GM18909 (cell line): ENCODE data around the gene BRSK2.
"Not testable (repeated sequence)": the region's sequence is repeated elsewhere in the genome, so short reads cannot be mapped to it uniquely, and the experiment has no call there.

ENCODE experiments used
- ATAC-seq: cut with Tn5 transposase; IDR thresholded peaks from one replicate; pipeline ENCODE4 v1.9.1; 2021; ENCODE audit warnings: mild to moderate bottlenecking; ENCODE audit not compliant: unreplicated experiment, poor library complexity

The BRSK2 gene

DNA sequence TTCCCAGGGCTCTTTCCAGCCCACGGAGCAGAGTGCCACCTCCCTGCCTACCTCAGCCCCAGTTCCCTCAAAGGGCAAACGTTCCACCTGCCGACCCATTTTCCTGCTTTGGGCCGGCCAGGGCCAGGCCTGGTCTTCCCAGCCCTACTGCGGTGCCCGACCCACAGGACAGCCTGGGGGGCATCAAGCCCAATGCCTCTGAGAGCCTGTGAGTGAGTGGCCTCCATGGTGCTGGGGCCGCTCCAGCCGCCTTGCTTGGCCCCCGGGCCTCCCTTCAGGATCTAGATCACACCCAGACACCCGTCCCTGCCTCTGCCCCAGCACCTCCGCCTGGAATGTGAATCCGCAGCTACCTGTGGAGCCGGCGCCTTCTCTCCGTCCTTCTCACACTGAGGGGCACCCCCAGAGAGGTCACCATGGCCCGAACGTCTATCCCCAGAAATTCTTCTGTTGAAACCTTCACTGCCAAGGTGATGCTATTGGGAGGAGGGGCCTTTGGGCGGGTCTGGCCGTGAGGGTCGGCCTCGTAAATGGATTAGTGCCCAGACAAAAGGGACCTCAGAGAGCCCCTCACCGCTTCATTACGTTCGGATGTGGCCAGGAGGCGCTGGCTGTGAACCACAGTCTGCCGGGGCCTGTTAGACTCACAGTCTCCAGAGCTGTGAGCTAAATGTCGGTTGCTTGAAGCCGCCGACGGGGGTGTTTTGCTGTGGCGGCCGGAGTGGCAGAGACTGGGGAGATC is 36.2 kb upstream of the BRSK2 start:
- ATAC-seq = no peak

GRCh38 chr11:1354125-1354938 is 35.4 kb upstream of the BRSK2 start:
- ATAC-seq = no peak

DNA sequence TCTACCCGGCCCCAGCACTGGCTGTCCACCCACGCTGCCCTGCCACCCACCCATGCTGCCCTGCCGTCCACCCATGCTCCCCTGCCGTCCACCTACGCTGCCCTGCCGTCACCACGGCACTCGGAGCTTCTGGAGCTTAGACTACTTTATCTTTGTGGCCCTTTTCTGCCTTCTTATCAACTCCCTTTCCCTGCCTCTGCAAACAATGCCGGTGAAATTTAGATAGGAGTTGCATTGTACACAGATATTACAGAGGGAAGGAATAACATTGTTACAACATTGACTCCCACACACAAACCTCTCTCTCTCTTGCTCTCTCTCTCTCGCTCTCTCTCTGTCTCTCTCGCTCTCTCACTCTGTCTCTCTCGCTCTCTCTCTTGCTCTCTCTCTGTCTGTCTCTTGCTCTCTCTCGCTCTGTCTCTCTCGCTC is 33.7 kb upstream of the BRSK2 start:
- ATAC-seq = no peak

GRCh38 chr11:1356478-1356960 is 33.2 kb upstream of the BRSK2 start:
- ATAC-seq = no peak

GRCh38 chr11:1358286-1358685 is 31.4 kb upstream of the BRSK2 start:
- no peak for ATAC-seq

GRCh38 chr11:1358931-1359330 is 30.8 kb upstream of the BRSK2 start:
- not testable (repeated sequence) for ATAC-seq

DNA sequence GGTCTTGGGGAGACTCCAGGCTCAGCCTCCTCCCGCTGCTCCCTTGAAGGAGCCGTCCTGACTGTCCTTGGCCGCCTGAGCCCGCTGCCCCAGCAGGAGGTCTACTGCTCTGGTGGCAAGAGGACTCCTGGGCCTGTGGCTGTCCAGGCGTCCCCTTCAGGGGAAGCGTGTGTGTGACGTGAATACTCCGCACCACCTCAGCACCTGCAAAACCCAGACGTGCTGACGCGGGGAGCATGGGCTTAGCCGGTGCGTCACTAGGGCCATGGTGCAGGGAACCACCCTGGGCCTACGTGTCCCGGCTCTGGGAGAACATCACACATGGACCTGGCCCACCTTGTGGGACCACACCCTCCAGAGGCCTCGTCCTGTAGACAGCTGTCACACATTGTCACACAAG is 30.2 kb upstream of the BRSK2 start:
- ATAC-seq = no peak

GRCh38 chr11:1360181-1360834 is 29.4 kb upstream of the BRSK2 start:
- ATAC-seq = no peak

DNA sequence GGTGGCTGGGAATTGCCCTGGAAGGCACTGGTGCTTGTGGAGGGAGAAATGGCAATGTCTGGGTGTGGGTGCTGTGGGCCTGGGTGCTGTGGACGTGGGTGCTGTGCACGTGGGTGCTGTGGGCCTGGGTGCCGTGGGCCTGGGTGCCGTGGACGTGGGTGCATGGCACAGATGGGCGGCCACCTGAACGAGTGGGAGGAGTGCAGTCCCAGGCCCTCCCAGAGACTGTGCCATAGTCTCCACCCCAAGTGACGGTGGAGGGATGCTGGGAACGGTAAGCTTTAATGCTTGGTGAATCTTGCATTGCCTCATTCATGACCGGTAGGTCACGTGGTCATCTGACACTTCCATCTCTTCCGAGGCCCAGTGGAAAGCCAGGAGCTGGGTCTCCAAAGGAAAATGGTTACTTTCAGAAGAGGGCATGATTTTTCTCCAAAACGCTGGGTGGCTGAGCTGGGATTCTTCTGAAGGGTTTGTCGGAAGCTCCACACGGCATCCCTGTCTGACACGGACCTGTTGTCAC is 28.8 kb upstream of the BRSK2 start:
- no peak for ATAC-seq

GRCh38 chr11:1361882-1362281 is 27.9 kb upstream of the BRSK2 start:
- no peak for ATAC-seq

DNA sequence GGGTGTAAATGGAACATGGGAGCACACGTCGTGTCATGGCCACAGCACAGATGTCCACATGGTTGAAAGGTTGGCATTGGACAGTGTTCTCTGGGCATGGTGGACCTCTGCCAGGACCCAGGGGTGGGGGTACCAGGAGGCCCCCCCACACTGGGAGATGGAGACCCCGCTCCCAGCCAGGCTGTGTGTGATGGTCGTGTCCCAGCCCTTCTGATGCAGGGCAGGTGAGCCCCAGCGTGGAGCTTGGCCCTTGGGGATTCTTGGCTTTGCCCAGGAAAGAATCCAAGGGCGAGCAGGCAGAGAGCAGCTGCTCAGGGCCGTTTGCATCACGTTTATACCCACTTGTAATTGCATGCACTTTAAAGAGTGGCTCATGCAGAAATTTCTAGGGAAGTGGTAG is 22.0 kb upstream of the BRSK2 start:
- ATAC-seq = no peak

DNA sequence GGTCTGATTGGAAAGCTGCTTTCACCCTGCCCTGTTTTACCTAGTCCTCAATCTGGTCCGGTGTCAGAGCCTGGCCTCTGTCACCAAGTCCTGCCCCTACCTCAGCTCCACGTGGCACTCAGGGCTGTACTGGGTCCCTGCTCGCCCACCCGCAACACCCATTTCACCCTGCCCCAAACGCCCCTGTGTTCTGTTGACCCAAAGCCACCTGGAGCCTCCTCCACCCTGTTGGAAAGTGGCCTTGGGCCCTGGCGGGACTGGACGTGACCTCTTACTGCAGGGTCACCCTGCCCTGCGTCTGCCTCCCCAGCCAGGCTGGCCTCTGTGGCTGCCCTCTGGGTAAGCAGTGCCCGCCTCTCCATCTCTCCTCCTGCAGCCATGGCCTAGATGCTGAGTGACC is 21.5 kb upstream of the BRSK2 start:
- ATAC-seq = no peak

DNA sequence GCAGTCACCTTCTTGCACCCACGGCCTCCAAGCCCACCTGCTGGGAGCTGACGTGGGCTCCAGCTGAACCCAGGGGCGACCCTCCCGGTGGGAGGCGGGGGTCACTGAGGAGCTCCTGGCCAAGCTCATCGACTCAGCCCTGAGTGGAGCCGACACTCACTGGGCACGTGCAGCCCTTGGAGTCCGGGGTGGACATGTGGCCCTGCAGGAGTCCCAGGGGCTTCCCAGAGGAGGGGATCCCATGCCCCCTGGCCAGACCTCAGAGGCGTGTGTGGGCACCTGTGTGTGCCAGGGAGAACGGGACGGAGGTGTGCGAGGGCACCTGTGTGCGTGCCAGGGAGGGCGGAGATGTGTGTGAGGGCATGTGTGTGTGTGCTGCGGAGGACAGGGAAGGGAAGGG is 20.8 kb upstream of the BRSK2 start:
- ATAC-seq = no peak

DNA sequence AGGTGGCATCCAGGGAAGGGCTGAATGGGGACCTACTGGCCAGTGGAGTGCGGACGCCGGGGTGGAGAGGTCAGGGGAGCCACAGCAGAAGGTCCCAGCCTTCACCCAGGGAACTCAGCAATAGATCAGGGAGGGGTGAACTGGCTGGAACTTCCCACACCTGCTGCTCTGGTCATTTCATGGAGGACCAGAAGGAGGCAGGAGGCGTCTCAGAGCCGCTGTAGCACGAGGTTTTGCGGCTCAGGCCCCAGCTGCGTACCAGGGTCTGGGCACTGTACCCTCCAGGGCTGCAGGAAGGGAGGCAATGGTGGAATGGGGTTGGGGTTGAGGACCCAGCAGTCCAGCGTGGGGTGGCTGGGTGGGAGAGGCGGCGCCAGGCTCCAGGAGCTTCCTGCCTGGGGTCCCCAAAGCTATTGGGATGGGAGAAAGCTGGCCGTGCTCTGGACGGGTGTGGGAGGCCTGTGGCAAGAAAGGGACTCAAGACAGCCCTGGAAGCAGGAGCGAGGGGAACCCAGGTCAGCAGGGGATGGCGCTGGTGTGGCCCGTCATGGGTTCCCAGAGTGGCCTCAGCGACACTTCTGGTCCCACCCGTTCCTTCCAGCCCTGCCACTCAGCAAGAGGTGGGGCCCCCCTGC is 20.2 kb upstream of the BRSK2 start:
- ATAC-seq = no peak

DNA sequence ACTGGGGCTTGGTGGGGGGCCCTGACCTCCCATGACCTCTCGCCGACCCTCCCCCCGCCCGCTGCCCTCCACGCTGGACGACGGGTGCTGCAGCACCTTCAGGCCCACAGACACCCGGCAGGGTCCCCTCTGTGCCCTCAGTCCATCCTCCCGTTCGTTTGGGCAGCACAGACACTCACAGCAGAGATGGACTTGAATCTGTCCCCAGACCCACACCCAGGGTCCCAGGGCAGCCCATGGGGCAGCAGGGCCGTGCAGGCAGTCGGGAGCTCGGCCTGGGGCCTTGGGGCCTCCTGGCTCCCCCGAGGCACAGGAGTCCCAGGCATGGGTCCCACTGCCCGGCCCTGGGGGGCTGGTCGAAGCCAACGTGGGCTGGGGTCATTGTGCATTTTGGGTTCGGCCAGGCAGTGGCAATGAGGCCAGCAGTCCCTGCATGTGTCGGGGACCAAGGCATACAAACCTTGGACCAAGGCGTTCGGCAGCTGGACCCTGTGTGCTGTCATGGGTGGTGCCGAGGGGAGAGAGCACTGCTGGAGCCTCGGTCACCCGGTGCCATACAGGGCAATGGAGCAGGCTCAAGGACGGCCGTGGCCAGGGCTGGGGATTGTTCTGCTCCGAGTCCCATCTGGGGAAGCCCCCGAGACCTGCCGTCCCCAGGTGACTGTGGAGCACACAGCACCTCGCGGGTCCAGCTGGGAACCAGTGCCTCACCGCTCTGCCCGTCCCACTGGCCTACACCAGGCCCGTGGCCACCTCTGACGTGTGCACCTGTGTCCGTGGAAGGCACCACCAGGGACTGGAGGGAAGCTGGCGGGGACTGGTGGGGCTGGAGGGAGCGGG is 19.3 kb upstream of the BRSK2 start:
- no peak for ATAC-seq

DNA sequence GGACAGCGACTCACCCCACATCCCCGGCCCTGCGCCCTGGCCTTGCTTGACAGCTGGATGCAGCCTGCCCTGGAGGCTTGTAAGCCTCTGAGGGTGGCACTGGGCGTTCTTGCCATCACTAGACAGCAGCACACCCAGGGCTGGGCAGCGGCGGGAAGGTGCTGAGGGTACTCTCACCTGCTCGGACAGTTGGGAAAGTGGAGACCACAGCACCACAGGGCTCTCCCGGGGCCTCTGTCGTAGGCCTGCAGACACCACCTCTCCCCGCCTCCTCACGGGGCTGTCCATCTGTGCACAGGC is 18.8 kb upstream of the BRSK2 start:
- ATAC-seq = no peak

- no peak for ATAC-seq
Measured at GRCh38 chr11:1371377-1371776, 18.4 kb upstream of the BRSK2 start.

DNA sequence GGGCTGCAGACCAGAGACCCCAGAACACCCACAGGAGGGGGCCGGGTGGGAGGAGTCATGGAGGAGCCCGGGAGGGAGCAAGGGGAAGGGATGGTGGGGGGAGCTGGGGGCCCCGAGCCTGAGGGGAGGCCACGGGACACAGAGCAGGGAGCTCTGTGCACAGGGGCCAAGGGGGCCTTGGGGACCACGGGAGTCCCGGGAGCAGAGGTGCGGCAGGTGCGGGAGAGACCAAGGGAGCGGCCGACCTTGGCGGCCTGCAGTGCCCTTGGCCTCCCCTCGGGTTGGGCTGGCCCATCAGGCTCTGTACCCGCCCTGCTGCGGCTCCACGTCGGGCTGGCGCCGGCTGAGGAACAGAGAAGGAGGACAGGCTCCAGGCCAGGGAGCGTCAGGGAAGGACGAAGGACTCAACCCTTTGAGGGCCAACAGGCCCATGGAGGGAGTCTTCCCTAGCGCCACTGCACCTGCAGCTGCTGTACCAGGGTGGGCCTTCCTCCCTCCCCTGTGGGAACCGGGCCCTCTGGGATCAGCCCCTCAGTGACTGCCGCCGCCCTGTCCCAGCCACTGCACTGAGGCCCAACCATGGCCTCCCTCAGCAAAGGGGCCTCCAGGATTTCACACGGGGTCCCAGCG is 17.8 kb upstream of the BRSK2 start:
- no peak for ATAC-seq

- ATAC-seq = no peak
Measured at GRCh38 chr11:1372660-1373059, 17.1 kb upstream of the BRSK2 start.
